A673 (cell line): ENCODE results near the gene VASH2. TPM values are rescaled to one million over a fixed set of nuclear protein-coding genes. Genes with fewer than 3 reads are reported as not detected.
"Not testable (repeated sequence)": the region's sequence is repeated elsewhere in the genome, so short reads cannot be mapped to it uniquely, and the experiment has no call there.

ENCODE experiments used
- BruUV-seq: library from RNA; stranded (reverse); fragments of 400-500 nt; replicated peaks from 2 replicates; lab custom pipeline; 2021; lab: Mats Ljungman, UMichigan
- CTCF ChIA-PET: fragments of 300-600 bp; sonication (Branson Sonifier 250); formaldehyde crosslinking; loops from one replicate; lab custom pipeline; 2022; ENCODE audit warnings: antibody characterized with exemption; lab: Charles Lee
- POLR2A ChIA-PET: fragments of 300-600 bp; sonication (Branson Sonifier 250); formaldehyde crosslinking; loops from one replicate; lab custom pipeline; 2022; ENCODE audit warnings: antibody characterized with exemption; ENCODE audit not compliant: low non-redundant PET; lab: Charles Lee
- DNase-seq: peaks from one replicate; pipeline ENCODE4 v3.0.0-alpha.2; 2015; ENCODE audit warnings: low spot score
- H3K27ac ChIP-seq: fragments of 200-600 bp; sonication (generic); 2 replicates; pipeline ENCODE4 v1.5.1; 2016; ENCODE audit warnings: mixed run types, low read depth, mild to moderate bottlenecking, mixed read lengths, antibody characterized with exemption, low read length; ENCODE audit not compliant: poor library complexity, severe bottlenecking
- H3K27me3 ChIP-seq: fragments of 200-600 bp; sonication (generic); replicated peaks from 2 replicates; pipeline ENCODE4 v1.6.1; 2017; ENCODE audit warnings: mixed run types, low read depth, mild to moderate bottlenecking, mixed read lengths, antibody characterized with exemption, low read length; ENCODE audit not compliant: insufficient read depth, poor library complexity
- H3K36me3 ChIP-seq: fragments of 200-600 bp; sonication (generic); 2 replicates; pipeline ENCODE4 v1.6.1; 2016; ENCODE audit warnings: mixed run types, mild to moderate bottlenecking, mixed read lengths, antibody characterized with exemption, low read length; ENCODE audit not compliant: insufficient read depth, poor library complexity, severe bottlenecking
- H3K4me1 ChIP-seq: fragments of 200-600 bp; sonication (generic); 2 replicates; pipeline ENCODE4 v1.6.1; 2017; ENCODE audit warnings: mixed run types, mild to moderate bottlenecking, mixed read lengths, antibody characterized with exemption, low read length; ENCODE audit not compliant: insufficient read depth, poor library complexity, severe bottlenecking
- H3K4me3 ChIP-seq: fragments of 200-600 bp; sonication (generic); 2 replicates; pipeline ENCODE4 v1.5.1; 2016; ENCODE audit warnings: low read depth, mixed run types, mild to moderate bottlenecking, mixed read lengths, low read length; ENCODE audit not compliant: poor library complexity, severe bottlenecking
- H3K9me3 ChIP-seq: fragments of 200-600 bp; sonication (generic); 2 replicates; pipeline ENCODE4 v1.6.1; 2016; ENCODE audit warnings: mixed run types, low read depth, mild to moderate bottlenecking, mixed read lengths, antibody characterized with exemption, low read length; ENCODE audit not compliant: poor library complexity, severe bottlenecking
- CTCF ChIP-seq: fragments of 300-800, 200-600 bp; sonication (generic); conservative IDR thresholded peaks from 2 replicates; pipeline ENCODE4 v1.5.1; 2017; ENCODE audit warnings: low read depth, mild to moderate bottlenecking, antibody characterized with exemption, low read length, moderate library complexity, mixed read lengths
- EZH2 ChIP-seq: fragments of 200-600 bp; sonication (generic); IDR thresholded peaks from 2 replicates; pipeline ENCODE4 v1.6.1; 2017; ENCODE audit warnings: borderline replicate concordance, low read depth, mild to moderate bottlenecking, mixed read lengths, antibody characterized with exemption, low read length; ENCODE audit not compliant: poor library complexity, severe bottlenecking
- intact Hi-C: fragments of 100-400 bp; cut with micrococcal nuclease; formaldehyde crosslinking; loops from one replicate; pipeline ENCODE4 v1.10.0; 2022; ENCODE audit not compliant: unreplicated experiment
- total RNA-seq: library from RNA; stranded (reverse); gene quantifications from 2 replicates; pipeline ENCODE4 v1.2.3, GENCODE V29; 2021

VASH2 gene
- total RNA-seq, 1 experiment from 2014 or later = 2.7 TPM

GRCh38 chr1:212903664-212904063 lies 46.7 kb upstream of the VASH2 start:
- intact Hi-C loops = no loop called here

GRCh38 chr1:212908071-212908470 lies 42.3 kb upstream of the VASH2 start:
- H3K4me3 ChIP-seq, CTCF ChIA-PET, DNase-seq, H3K27me3 ChIP-seq, intact Hi-C loops, H3K36me3 ChIP-seq, H3K9me3 ChIP-seq, POLR2A ChIA-PET, H3K4me1 ChIP-seq, BruUV-seq, H3K27ac ChIP-seq: not testable (repeated sequence)

More at GRCh38 chr1:212903664-212904063, 46.7 kb upstream of the VASH2 start:
- no TSS peak for BruUV-seq
- H3K27ac ChIP-seq = no peak overlapping the region
- no peaks in the 10 kb centered on the region for H3K27me3 ChIP-seq
- no peak overlapping the region for H3K4me3 ChIP-seq
- ChIA-PET POLR2A (no interaction called here), CTCF (no interaction called here)
- peaks cover 17% of the 10 kb centered on the region for H3K36me3 ChIP-seq
- DNase-seq = no peak
- H3K4me1 ChIP-seq = no peaks in the 10 kb centered on the region
- TF ChIP-seq EZH2 (no peak), CTCF (no peak)
- peaks cover 15% of the 10 kb centered on the region for H3K9me3 ChIP-seq

GRCh38 chr1:212908971-212909370 lies 41.4 kb upstream of the VASH2 start:
- no TSS peak for BruUV-seq
- intact Hi-C loops = no loop called here

More at GRCh38 chr1:212908971-212909370, 41.4 kb upstream of the VASH2 start:
- ChIA-PET POLR2A (no interaction called here), CTCF (no interaction called here)
- TF ChIP-seq CTCF = no peak
- TF ChIP-seq EZH2 = no peak
- no peaks in the 10 kb centered on the region for H3K36me3 ChIP-seq
- H3K27ac ChIP-seq = no peak overlapping the region
- H3K4me1 ChIP-seq = no peaks in the 10 kb centered on the region
- DNase-seq = no peak
- no peak overlapping the region for H3K4me3 ChIP-seq
- no peaks in the 10 kb centered on the region for H3K9me3 ChIP-seq
- H3K27me3 ChIP-seq = no peaks in the 10 kb centered on the region
